ENCODE results near the gene TMEM52.

DNA sequence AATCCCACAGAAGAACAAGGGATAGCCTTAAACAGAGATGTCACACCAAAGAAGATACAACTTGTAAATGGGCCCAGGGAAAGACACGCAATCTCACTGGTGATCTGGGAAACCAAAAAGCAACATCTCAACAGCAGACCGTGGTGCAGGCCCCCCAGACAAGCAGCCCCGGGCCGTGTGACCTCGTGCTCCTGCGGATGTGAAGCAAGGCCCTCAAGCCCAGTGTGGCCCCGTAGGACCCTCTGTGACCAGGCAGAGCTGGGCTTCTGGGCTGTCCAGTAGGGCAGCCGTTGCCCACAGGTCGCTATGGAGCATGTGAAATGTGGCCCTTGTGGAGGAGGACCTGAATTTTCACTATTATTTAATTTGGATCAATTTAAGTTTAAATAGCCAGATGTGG is 34.9 kb upstream of the TMEM52 start:
- TF ChIP-seq, protein P1, sequence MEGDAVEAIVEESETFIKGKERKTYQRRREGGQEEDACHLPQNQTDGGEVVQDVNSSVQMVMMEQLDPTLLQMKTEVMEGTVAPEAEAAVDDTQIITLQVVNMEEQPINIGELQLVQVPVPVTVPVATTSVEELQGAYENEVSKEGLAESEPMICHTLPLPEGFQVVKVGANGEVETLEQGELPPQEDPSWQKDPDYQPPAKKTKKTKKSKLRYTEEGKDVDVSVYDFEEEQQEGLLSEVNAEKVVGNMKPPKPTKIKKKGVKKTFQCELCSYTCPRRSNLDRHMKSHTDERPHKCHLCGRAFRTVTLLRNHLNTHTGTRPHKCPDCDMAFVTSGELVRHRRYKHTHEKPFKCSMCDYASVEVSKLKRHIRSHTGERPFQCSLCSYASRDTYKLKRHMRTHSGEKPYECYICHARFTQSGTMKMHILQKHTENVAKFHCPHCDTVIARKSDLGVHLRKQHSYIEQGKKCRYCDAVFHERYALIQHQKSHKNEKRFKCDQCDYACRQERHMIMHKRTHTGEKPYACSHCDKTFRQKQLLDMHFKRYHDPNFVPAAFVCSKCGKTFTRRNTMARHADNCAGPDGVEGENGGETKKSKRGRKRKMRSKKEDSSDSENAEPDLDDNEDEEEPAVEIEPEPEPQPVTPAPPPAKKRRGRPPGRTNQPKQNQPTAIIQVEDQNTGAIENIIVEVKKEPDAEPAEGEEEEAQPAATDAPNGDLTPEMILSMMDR (IDR thresholded peaks at IDR 0.05; ENCODE audit: insufficient read depth, low read depth, low read length) = no peak
- TF ChIP-seq EZH2 (IDR thresholded peaks at IDR 0.05; ENCODE audit: insufficient read depth, low read length) = no peak
